ENCODE data around the gene SPART.
"Not testable (repeated sequence)": the region's sequence is repeated elsewhere in the genome, so short reads cannot be mapped to it uniquely, and the experiment has no call there.

Gene SPART

DNA sequence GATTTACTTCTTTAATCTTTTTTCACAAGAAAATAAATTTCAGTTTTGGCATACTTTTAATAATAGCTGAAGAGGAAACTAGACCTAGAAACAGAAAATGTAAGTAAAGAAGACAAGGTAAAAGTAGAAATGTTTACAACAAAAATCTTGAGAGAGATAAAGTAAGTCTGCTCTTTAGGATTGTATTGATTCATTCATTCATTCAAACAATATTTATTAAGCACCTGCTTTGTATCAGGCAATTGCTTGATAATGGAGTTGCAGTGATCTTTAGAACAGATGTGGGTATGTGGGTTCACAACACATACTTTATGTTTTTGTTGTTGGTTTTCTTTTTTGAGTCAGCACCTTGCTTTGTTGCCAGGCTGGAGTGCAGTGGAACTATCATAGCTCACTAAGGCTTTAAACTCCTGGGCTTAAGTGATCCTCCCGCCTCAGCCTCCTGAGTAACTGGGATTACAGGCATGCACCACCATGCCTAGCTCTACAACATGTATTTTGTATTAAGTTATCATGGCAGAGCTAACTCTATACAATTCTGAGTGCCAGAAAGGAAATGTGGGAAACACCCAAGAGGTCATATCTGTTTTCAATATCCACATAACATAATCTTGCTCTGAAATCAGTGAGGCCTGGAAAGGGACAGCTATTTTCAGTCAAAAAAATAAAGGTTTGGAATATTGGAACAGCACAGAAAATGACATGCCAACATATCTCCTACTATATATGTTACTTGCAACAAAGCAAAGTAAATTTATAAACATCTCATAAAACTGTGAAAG, 8.8 kb upstream of the SPART start:
- FAIRE-seq = no peak

DNA sequence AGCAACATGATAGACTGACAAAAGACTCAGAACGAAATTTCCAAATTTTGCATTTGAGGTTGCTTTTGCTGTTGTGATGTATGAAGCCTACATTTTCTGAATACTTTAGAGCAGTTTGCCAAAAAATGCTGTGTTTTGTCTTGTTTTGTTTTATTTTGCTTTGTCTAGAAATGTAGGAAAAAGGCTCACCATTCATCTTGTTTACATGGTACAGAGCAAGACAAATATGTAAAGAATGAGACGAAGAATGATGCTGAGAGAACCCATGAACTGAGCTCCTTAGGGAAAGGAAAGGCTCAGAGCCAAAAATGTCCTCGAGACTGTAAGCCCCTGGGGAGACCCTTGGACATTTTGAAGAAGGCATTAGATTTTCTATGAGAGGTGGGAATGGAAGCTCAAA, 6.8 kb upstream of the SPART start:
- no peak for FAIRE-seq

GRCh38 chr13:36352350-36352749, 6.2 kb upstream of the SPART start:
- FAIRE-seq = no peak

- no peak for FAIRE-seq
Observed at GRCh38 chr13:36347531-36348210, 1.5 kb upstream of the SPART start.

DNA sequence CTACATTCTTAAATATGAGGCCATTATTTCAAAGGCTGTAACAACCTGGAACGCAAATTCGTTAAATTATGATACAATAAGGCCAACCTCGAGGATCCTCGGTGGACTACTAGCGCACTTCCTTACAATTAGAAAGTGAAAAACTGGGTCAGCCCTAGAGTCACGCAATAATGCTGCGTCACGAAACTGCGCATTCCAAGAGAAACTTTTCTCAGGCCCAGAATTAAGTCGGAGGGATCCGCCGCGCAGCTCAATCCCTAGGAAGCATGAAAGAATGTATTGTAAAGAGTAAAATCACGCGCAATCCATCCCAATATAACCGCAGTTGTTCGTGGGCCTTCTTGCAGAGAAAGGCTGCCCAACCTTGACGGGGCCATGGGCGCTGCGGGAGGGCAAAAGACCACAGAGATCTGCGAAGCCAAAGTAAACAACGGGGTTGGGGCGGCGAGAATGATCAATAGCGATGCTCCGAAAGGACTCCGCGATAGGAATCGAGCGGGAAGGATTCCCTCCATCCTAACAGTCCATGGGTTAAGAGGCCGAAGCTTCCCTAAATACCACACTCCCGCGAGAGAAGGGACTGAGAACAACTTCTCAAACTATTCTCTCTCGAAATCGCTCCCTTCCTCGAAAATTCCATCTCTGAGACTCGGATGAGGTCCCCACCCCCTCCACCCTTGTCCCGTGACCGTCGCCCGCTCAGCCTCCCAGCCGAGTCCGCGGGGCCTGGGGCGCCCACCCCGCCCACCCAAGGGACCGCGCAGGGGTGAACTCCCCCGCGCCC, 564 bp downstream of the SPART start:
- FAIRE-seq = no peak

GRCh38 chr13:36344886-36345437, 1.2 kb downstream of the SPART start:
- FAIRE-seq = no peak

- no peak for FAIRE-seq
Observed at GRCh38 chr13:36344173-36344572, 2.0 kb downstream of the SPART start.

DNA sequence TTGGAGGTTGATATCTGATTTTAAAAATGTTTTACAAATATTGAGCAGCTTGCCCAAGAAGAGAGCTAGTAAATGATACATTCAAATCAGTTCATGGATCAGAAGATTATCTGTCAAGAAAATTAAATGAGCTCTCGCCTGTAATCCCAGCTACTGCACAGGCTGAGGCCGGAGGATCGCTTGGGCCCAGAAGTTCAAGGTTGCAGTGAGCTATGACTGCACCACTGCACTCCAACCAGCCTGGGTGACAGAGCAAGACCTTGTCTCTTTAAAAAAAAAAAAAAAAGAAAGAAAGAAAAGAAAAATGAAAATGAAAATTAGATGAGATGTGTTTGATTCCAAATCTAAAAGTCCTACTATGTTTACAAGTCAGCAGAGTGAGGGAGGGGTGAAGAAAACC, 2.4 kb downstream of the SPART start:
- no peak for FAIRE-seq

GRCh38 chr13:36342715-36343114, 3.5 kb downstream of the SPART start:
- no peak for FAIRE-seq

GRCh38 chr13:36341718-36342117, 4.5 kb downstream of the SPART start:
- no peak for FAIRE-seq

DNA sequence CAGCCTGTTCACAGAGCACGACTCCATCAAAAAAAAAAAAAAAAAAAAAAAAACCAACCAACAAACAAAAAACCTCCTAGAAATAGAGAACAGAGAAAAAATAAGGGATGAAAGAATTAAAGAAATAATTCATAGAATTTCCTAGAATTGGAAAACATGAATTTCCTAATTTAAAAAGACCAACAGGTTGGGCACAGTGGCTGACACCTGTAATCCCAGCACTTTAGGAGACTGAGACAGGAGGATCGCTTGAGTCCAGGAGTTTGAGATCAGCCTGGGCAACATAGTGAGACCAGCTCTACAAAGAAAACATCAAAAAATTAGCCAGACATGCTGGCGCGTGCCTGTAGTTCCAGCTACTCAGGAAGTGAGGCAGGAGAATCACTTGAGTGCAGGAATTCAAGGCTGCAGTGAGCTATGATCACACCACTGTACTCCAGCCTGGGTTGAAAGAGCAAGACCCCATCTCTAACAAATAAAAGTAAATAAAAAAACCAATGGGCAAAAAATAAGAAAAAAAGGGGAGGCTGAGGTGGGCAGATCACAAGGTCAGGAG, 6.5 kb downstream of the SPART start:
- no peak for FAIRE-seq

DNA sequence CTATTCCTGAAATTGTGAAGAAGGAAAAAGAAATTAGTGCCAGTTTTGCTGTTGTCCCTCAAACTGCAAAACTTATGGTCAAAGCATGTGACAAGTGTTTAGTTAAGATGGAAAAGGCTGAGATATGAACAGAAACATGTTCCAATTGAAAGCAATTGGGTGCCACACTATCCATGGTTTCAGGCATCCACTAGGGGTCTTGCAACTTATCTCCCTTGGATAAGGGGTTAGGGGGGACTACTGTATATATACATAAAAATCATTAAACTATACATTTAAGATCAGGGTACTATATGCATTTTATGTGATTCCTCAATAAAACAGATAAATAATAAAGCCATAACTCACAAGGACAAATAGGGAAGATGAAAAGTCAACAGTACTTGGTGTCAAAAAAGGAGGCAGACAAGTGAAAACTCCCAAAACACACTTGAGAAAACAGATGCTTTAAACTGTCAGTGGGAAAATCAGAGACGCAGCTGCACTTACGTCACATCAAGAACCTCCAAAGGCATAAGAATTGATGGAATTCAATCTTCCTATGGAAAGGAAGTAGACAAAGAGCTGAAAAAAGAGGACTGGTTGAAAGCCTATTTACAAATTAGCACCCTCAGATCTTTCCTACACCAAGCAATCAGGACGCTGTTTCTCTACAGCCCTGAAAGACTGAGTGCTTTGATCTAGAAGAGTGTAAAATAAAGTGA, 8.1 kb downstream of the SPART start:
- no peak for FAIRE-seq

DNA sequence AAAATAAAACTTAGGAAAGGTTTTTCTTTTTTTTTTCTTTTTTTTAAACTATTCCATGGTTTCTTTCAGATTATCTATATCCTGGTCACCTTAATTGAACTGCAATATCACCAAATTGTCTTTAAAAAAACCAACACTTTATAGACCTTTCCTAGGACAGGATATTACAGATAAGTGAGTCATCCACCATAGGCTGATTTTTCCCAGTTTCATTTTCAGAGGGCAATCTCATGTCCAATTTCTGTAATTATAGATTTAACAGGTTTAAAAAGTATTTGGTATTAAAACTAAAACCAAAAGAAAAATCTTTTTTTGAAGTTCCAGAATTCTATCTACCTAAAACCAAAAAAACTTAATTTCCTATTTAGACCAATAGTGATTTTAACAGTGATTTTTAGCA, 13.2 kb downstream of the SPART start:
- FAIRE-seq = no peak

DNA sequence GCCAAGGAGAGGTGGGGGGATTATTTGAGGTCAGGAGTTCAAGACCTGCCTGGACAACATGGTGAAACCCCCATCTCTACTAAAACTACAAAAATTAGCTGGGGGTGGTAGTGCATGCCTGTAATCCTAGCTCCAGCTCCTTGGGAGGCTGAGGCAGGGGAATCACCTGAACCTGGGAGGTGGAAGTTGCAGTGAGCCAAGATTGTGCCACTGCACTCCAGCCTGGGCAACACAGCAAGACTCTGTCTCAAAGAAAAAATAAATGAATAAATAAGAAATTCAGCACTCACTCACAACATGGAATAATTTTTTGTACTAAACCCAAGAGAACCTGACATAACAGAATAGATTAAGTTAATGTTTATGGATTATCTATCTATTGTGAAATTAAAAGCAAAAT, 13.9 kb downstream of the SPART start:
- not testable (repeated sequence) for FAIRE-seq

DNA sequence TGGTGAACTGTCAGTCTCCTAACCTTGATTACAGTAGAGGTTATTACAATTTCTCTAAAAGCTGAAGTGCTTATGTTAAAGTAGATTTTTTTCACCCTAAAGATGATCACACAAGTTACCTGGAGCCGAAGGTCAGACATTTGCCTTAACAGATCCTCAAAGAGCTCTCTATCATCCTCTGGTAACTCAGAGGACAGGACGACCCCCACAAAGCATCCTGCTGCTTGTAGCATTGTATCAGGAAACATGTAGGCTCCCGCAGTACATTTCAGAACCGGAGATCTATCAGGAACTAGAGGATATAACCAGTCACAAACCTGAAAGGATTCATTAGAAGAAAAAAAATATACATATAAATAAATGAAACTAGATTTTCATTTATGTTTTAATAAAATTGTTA, 14.9 kb downstream of the SPART start:
- no peak for FAIRE-seq

GRCh38 chr13:36329361-36329760, 16.8 kb downstream of the SPART start:
- FAIRE-seq = no peak

DNA sequence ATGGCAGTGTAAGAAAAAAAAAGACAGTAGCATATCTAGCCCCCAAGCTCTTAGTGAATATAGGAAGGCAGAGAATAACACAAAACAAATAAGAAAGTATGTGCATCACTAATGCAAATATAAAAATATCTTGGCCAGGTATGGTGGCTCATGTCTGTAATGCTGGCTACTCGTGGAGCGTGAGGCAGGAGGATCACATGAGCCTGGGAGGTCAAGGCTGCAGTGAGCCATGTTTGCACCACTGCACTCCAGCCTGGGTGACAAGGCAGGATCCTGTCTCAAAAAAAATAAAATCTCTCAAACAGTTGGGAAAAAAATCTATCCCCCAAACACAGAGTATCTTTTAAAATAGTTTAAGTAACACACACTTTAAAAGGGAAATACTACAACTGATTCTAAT, 17.4 kb downstream of the SPART start:
- no peak for FAIRE-seq

- no peak for FAIRE-seq
Observed at GRCh38 chr13:36325912-36326311, 20.3 kb downstream of the SPART start.

GRCh38 chr13:36324881-36325280, 21.3 kb downstream of the SPART start:
- FAIRE-seq = not testable (repeated sequence)

DNA sequence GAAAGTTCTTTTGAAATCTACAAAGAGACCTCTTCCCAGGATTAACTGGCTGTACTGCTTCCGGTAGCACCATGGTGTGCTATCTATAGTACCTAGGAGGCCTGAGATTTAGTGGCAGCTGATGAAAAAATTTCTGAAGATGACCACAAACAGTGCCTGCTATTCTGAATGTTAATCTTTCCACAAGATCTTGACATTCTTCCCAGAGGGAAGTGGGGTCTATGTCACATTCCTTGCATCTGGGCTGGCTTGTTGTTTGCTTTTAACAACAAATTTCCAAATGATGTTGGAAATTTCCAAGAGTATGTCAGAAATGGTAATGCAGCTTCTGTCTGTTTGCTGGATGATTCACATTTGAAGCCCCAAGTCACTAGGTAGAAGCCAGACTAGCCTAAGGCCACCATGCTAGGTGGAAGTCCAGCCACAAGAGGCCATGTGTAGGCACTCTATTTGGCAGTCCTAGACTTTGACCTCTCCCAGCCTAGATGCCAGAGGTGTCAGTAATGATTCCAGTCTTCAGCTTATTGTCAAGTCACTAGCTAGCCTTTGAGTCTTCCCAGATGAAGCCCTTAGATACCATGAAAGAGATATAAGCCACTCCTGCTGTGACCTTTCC, 22.1 kb downstream of the SPART start:
- FAIRE-seq = no peak

DNA sequence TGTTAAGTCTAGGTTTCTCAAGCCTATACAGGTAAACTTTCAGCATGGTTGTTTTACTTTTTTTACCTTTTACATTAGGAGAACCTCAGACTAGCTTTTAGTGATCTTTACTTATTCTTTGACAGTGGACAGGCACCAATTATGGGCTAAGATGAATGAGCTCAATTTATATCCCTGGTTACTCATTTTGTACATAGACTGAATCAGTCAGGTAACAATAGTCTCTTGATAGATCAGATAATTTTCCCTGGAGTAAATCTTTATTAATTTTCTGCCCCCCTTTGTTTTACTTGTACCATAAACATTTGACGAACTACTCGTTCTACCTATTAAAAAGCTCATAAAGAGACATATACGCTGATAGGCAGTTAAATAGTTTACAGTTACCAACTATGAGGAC, 22.8 kb downstream of the SPART start:
- FAIRE-seq = no peak

GRCh38 chr13:36319793-36320192, 26.4 kb downstream of the SPART start:
- FAIRE-seq = not testable (repeated sequence)
